Progenitor cell of endocrine pancreas (in vitro differentiated cells): Measurements from ENCODE around the gene EPS8L3. TPM values are rescaled to one million over a fixed set of nuclear protein-coding genes. Genes with fewer than 3 reads are reported as not detected.

Experiments used
- DNase-seq: peaks from one replicate; pipeline ENCODE4 v3.0.0; 2021; ENCODE audit warnings: low spot score; ENCODE audit not compliant: unreplicated experiment
- H3K27ac Mint-ChIP-seq: 2 replicates; pipeline ENCODE4 v1.8.0; 2021; ENCODE audit warnings: mild to moderate bottlenecking, moderate library complexity, mixed read lengths
- H3K27me3 Mint-ChIP-seq: 2 replicates; pipeline ENCODE4 v1.8.0; 2021; ENCODE audit warnings: mixed read lengths
- H3K36me3 Mint-ChIP-seq: 2 replicates; pipeline ENCODE4 v1.8.0; 2022; ENCODE audit warnings: mixed read lengths; ENCODE audit not compliant: insufficient read depth
- H3K4me1 Mint-ChIP-seq: 2 replicates; pipeline ENCODE4 v1.8.0; 2021; ENCODE audit warnings: low read depth, mixed read lengths
- H3K4me3 Mint-ChIP-seq: 2 replicates; pipeline ENCODE4 v1.8.0; 2021; ENCODE audit warnings: low read depth, mild to moderate bottlenecking, moderate library complexity, mixed read lengths
- H3K9me3 Mint-ChIP-seq: 2 replicates; pipeline ENCODE4 v1.8.0; 2021; ENCODE audit warnings: low read depth, mixed read lengths
- CTCF ChIP-seq: fragments of 200-600 bp; sonication (generic); IDR thresholded peaks from one replicate; pipeline ENCODE4 v1.5.0; 2021; ENCODE audit warnings: antibody characterized with exemption, mild to moderate bottlenecking; ENCODE audit not compliant: unreplicated experiment
- total RNA-seq: library from RNA; stranded (reverse); gene quantifications from 2 replicates; pipeline ENCODE4 v1.2.1, GENCODE V29; 2021

Gene EPS8L3
- total RNA-seq, 1 donor from 2014 or later, result 9.5 TPM

GRCh38 chr1:109781806-109782205 lies 18.1 kb upstream of the EPS8L3 start:
- H3K4me1 Mint-ChIP-seq, result peaks cover 15% of the 10 kb centered on the region
- H3K9me3 Mint-ChIP-seq, result peaks cover 4% of the 10 kb centered on the region
- H3K27me3 Mint-ChIP-seq, result no peaks in the 10 kb centered on the region
- no peak overlapping the region for H3K4me3 Mint-ChIP-seq
- peaks cover 2% of the 10 kb centered on the region for H3K36me3 Mint-ChIP-seq
- no peak overlapping the region for H3K27ac Mint-ChIP-seq
- TF ChIP-seq CTCF, result no peak
- no peak for DNase-seq

GRCh38 chr1:109780982-109781381 lies 17.3 kb upstream of the EPS8L3 start:
- Mint-ChIP-seq H3K36me3 (peaks cover 2% of the 10 kb centered on the region), H3K27ac (no peak overlapping the region), H3K4me3 (no peak overlapping the region), H3K4me1 (peaks cover 15% of the 10 kb centered on the region), H3K9me3 (peaks cover 4% of the 10 kb centered on the region), H3K27me3 (no peaks in the 10 kb centered on the region)
- no peak for DNase-seq
- no peak for TF ChIP-seq CTCF

GRCh38 chr1:109777980-109778625 lies 14.4 kb upstream of the EPS8L3 start:
- no peaks in the 10 kb centered on the region for H3K27me3 Mint-ChIP-seq
- H3K27ac Mint-ChIP-seq, result no peak overlapping the region
- H3K4me3 Mint-ChIP-seq, result no peak overlapping the region
- no peak for TF ChIP-seq CTCF
- no peak for DNase-seq
- peaks cover 4% of the 10 kb centered on the region for H3K9me3 Mint-ChIP-seq
- peaks cover 2% of the 10 kb centered on the region for H3K36me3 Mint-ChIP-seq
- peaks cover 8% of the 10 kb centered on the region for H3K4me1 Mint-ChIP-seq

GRCh38 chr1:109777436-109777835 lies 13.7 kb upstream of the EPS8L3 start:
- peaks cover 1% of the 10 kb centered on the region for H3K4me1 Mint-ChIP-seq
- H3K36me3 Mint-ChIP-seq, result peaks cover 2% of the 10 kb centered on the region
- no peak overlapping the region for H3K4me3 Mint-ChIP-seq
- peaks cover 4% of the 10 kb centered on the region for H3K9me3 Mint-ChIP-seq
- no peaks in the 10 kb centered on the region for H3K27me3 Mint-ChIP-seq
- DNase-seq, result no peak
- no peak overlapping the region for H3K27ac Mint-ChIP-seq
- TF ChIP-seq CTCF, result no peak

- no peak overlapping the region for H3K4me3 Mint-ChIP-seq
- peak; percentile 76 for DNase-seq
- H3K27ac Mint-ChIP-seq, result no peak overlapping the region
- peak; percentile 96 for TF ChIP-seq CTCF
- no peaks in the 10 kb centered on the region for H3K27me3 Mint-ChIP-seq
- peaks cover 4% of the 10 kb centered on the region for H3K9me3 Mint-ChIP-seq
- H3K36me3 Mint-ChIP-seq, result peaks cover 2% of the 10 kb centered on the region
- no peaks in the 10 kb centered on the region for H3K4me1 Mint-ChIP-seq
Observed at GRCh38 chr1:109776911-109777310, 13.2 kb upstream of the EPS8L3 start.
